HG03095 (cell line): ENCODE results near the gene FLAD1.

Experiments used
- ATAC-seq: cut with Tn5 transposase; IDR thresholded peaks from one replicate; pipeline ENCODE4 v1.9.1; 2021; ENCODE audit warnings: moderate library complexity; ENCODE audit not compliant: unreplicated experiment

FLAD1 gene

DNA sequence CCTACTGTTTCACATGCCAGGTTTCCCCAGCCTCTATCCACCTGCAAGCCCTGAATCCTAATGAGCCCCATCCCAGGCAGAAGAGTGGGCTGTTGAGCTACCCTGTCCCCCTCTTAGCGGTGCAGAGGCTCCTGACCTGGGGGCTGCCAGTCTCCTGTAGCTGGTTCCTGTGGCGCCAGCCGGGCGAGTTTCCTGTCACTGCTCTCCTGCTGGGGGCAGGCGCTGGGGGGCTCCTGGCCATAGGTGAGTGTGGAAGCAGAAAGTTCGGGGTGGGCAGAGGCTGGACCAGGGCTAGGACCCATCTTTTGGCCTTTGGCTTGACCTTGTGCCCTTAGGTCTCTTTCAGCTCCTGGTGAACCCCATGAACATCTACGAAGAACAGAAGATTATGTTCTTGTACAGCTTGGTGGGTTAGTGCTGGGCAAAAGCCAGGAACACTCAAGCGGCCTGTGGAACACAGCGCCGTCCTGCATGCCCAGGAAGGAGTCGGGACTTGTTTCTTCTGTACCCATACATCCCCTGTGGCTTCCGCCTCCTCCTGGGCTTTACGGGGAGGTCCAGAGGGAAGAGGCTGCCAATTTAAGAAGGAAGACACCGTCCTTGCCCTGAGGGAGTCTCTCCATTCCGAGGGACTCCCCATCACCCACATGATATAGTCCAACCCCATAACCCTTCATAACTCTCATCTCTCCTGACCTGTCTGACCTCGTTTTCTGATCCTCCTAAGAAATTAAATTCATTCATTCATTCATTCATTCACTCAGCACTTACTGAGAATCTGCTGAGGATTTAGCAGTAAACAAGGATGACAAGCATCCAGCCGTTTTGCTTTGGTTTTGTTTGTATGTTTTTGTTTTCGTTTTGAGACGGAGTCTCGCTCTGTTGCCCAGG, 51.4 kb downstream of the FLAD1 start:
- no peak for ATAC-seq

DNA sequence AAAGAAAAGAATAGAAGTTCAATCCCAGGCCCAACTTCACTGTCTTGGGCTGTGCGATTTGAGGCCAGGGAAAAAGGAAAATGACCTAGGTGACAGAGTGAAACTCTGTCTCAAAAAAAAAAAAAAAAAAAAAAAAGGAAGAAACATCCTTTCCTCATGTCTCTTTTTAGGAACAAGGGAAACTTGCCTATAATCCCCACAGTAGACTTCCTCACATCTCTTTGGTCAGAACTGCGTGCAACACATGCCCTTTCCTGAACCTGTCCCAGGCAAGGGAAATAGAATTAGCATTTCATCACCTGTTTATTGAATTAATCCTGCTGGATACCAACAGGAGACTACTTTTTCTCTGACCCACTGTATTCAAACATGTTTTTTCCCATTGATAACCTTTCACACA, 52.8 kb downstream of the FLAD1 start:
- no peak for ATAC-seq

DNA sequence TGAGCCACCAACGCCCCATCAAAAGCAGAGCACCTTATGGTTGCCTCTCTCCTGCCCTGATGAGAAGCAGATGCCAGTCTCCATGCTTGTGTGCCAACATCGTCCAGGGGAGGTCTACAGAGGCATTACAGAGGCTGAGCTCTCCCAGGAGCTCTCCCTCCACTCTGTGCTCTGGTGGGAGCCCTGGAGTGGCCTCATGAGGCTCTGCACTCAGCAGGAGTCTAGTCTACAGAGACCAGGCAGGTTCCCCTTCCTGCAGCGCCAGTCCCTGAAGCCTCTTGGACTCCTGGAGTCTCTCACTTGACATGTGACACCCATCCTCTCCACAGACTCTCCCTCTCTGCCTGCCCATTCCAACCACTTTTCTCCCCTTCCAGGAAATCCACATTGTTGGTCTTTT, 53.9 kb downstream of the FLAD1 start:
- no peak for ATAC-seq

DNA sequence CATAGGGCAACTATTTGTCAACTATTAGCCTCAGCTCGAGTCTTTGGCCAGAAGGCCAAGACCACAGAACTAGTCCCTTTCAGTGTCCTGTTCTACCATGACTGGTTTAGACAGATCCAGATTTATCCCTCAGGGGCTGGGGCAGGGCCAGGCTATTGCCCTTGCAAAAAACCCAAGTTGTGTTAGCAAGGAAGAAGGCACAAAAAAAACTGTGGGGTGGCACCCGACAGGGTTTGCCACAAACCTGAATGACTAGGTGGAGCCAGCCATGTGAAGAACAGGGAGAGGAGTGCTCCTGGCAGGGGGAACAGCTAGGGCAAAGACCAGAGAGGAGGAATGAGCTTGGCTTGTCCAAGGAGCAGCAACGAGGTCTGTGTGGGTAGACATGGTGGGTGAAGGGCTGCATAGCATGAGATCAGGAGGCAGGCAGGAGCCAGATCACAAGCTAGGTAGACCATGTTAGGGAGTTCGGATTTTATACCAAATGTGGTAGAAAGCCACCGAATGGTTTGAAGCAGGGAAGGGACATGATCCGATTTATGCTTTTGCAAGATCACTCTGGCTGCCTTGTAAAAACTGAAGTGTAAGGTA, 54.8 kb downstream of the FLAD1 start:
- ATAC-seq: no peak

DNA sequence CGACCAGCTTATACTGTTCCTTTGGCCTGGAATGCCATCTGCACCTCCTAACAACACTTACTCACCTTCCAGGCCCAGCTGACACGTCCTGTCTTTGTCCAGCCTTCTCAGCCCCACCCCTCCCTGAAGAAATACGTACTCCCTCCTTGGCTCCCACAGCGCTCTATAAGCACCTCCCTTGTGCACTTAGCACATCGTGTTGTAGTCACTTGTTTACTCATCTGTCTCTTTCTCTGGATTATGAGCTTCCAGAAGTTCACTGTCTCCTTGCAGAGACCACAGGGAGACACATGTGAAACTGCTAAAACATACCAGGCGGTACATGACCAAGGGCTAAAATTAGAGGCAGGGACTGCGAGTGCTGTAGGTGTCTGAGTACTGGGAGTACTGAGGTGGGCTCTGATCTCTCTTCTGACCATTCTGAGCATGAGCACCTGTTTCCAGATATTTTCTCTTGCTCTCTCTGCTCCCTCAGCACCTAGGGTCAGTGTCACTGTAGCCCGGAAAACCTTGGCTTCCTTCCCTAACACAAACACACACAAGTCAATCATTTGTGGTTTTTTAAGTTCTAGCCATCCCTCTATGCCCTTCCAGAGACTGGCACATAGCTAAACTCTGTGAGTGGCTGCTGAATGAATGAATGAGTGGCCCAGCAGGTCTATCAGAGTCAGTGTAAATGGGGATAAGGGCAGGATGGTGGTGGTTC, 55.6 kb downstream of the FLAD1 start:
- no peak for ATAC-seq

DNA sequence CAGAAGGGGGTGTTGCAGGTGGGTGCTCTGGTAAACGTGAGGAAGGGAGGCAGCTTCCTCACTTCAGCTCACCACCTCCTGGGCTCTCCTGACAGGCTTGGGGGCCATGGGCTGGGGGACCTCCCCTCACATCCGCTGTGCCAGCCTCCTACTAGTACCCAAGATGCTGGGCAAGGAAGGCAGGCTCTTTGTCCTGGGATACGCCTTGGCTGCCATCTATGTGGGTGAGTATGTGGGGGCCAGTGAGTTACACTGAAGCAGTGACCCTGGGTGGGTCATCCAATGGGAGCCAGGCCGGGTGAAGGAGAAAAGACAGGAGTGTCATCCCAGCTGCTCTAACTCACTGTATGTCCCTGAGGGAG, 56.1 kb downstream of the FLAD1 start:
- ATAC-seq: no peak

DNA sequence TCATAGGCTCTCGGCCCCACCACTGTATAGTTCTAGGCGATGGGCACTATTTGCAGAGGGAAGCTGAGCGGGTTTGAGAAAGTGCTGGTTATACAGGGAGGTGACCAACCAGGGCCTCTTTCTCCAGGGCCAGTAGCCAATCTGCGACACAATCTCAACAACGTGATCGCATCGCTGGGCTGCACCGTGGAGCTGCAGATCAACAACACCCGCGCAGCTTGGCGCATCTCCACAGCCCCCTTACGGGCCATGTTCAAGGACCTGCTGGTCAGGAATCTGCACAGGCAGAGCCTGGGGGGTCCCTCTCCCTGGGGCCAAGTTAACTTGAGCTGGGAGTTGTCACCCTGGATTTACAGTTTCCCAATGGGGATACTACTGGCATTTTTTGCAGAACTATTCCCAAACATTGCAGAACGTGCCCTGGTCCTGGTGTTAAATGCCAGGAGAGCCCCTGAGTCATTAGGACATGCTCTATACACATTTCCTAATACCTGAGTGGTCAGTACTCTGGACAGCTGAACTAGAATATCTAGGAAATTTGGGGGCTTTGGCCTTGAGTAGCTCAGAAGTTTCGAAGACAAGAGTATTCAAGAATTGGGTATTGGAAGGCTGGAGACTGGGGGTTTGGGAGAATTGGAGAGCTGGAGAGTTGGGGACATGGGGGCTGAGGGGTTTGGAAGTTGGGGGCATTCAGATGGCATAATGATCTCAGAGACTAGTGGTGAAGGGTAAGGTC, 57.4 kb downstream of the FLAD1 start:
- ATAC-seq: no peak
